Measurements from ENCODE around the gene KBTBD4. TPM values are rescaled to one million over a fixed set of nuclear protein-coding genes. Genes with fewer than 3 reads are reported as not detected.

Gene KBTBD4
- total RNA-seq, 1 experiment from 2014 or later, result 15.9 TPM

GRCh38 chr11:47591764-47592163 lies 13.0 kb upstream of the KBTBD4 start:
- no peaks in the 10 kb centered on the region for H3K9me3 ChIP-seq (ENCODE audit: control insufficient read depth, low read depth, low read length)
- peaks cover 13% of the 10 kb centered on the region for H3K23me2 ChIP-seq (ENCODE audit: insufficient read length, low read depth, low read length, poor library complexity, severe bottlenecking)
- H3K56ac ChIP-seq (ENCODE audit: insufficient read length, low read depth, low read length), result no peak overlapping the region
- no peak overlapping the region for H3K9ac ChIP-seq (ENCODE audit: extremely low read depth, insufficient read length, low read length)
- H3K79me1 ChIP-seq (ENCODE audit: insufficient read depth, low read depth, low read length, poor library complexity, severe bottlenecking), result no peaks in the 10 kb centered on the region
- Mint-ChIP-seq H3K27ac (peak overlapping the region in 1 of 3 experiments; percentile 27; a peak in 1 of 7 replicates), H3K9me3 (no peaks in the 10 kb centered on the region; a peak in 1 of 5 replicates), H3K27me3 (ENCODE audit: low read depth) (peaks cover 41% of the 10 kb centered on the region), H3K4me1 (peaks cover 14 to 22% of the 10 kb centered on the region in 2 experiments), H3K4me3 (peak overlapping the region in 1 of 2 experiments; percentile 93; a peak in 3 of 5 replicates), H3K36me3 (ENCODE audit: insufficient read depth in 1 of 3, low read depth in 3 of 3) (no peaks in the 10 kb centered on the region)
- H3K79me2 ChIP-seq (ENCODE audit: insufficient read depth, low read length), result no peaks in the 10 kb centered on the region
- H3K4ac ChIP-seq (ENCODE audit: low read depth, low read length), result no peak overlapping the region
- H4K91ac ChIP-seq (ENCODE audit: insufficient read length, low read depth, low read length), result no peak overlapping the region
- TF ChIP-seq CTCF (conservative IDR thresholded peaks at IDR 0.05), result no peak
- H4K5ac ChIP-seq (ENCODE audit: insufficient read length, low read depth, low read length), result no peak overlapping the region
- H3K4me1 ChIP-seq (ENCODE audit: insufficient read depth, low read length), result no peaks in the 10 kb centered on the region
- no peak overlapping the region for H3T11ph ChIP-seq (ENCODE audit: low read length)
- WGBS (ENCODE audit: extremely low coverage, insufficient read length, low lambda C conversion rate), result no CpG with 5 or more reads among the region's 7 CpGs
- H3K27me3 ChIP-seq (ENCODE audit: insufficient read depth, low read length), result peaks cover 10% of the 10 kb centered on the region; the same call in 1 of the 2 replicates
- H2BK20ac ChIP-seq (ENCODE audit: low read depth, low read length, poor library complexity, severe bottlenecking), result no peak overlapping the region
- H2BK120ac ChIP-seq (ENCODE audit: low read depth, low read length, poor library complexity, severe bottlenecking), result no peak overlapping the region
- no peak overlapping the region for H2AFZ ChIP-seq (ENCODE audit: low read length)
- H3K4me2 ChIP-seq (ENCODE audit: insufficient read depth, insufficient read length, low read length), result no peak overlapping the region
- no peak overlapping the region for H3K23ac ChIP-seq (ENCODE audit: insufficient read length, low read depth, low read length)
- H4K8ac ChIP-seq (replicated peaks; ENCODE audit: insufficient read length, low read depth, low read length), result no peak overlapping the region
- no peak overlapping the region for H3K18ac ChIP-seq (ENCODE audit: insufficient read length, low read depth, low read length)
- H3K14ac ChIP-seq (ENCODE audit: insufficient read depth, low read length), result no peak overlapping the region
- no peak overlapping the region for H3K27ac ChIP-seq (ENCODE audit: insufficient read length, low read depth, low read length)
- H2BK12ac ChIP-seq (ENCODE audit: insufficient read length, low read depth, low read length), result no peak overlapping the region
- no peak overlapping the region for H2BK5ac ChIP-seq (ENCODE audit: insufficient read length, low read length)
- no peak overlapping the region for H2BK15ac ChIP-seq (ENCODE audit: low read depth, low read length)
- no peak for DNase-seq
- H2AK5ac ChIP-seq (ENCODE audit: insufficient read length, low read length), result no peak overlapping the region
- H4K20me1 ChIP-seq (ENCODE audit: control insufficient read depth, insufficient read depth, insufficient read length), result no peaks in the 10 kb centered on the region
